Activated gamma-delta T cell (primary cell): ENCODE data around the gene SMOC1.

Experiments used
- DNase-seq: peaks from one replicate; lab custom pipeline; 2025; lab: John Stamatoyannopoulos, UW

Gene SMOC1

GRCh38 chr14:69982886-69983285, 103.7 kb downstream of the SMOC1 start:
- no peak for DNase-seq

- no peak for DNase-seq
Measured at GRCh38 chr14:69983317-69983716, 104.1 kb downstream of the SMOC1 start.

DNA sequence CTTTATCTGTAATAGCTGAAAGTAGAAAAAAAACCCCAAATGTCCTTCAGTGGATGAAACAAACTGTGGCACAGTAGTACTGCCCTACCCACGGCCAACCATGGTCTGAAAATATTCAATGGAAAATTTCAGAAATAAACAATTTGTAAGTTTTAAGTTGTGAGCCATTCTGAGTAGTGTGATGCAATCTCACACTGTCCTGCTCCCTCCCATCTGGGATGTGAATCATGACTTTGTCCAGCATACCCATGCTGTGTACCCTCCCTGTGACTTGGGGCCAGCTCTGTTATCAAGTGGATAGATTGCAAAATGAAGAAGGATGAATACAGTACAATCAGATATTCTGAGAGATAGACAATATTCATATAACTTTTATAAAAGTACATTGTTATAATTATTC, 106.2 kb downstream of the SMOC1 start:
- no peak for DNase-seq

DNA sequence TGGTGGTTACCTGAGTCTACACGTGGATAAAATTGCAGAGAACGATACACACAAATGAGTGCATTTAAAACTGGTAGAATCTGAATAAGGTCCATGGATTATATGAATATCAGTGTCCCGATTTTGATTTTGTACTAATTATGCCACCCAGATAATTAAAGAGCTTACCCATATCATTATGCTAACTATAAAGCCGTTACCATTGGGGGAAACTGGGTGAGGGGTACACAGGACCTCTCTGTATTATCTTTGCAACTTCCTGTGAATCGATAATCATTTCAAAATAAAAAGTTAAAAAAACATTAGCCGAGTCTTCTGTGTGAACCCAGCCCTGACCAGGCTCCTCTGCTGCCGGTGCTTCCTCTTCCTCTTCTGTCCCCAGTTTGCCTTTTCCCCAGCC, 107.1 kb downstream of the SMOC1 start:
- no peak for DNase-seq

- no peak for DNase-seq
Measured at GRCh38 chr14:69987406-69988121, 108.3 kb downstream of the SMOC1 start.

- no peak for DNase-seq
Measured at GRCh38 chr14:69988979-69989378, 109.8 kb downstream of the SMOC1 start.

DNA sequence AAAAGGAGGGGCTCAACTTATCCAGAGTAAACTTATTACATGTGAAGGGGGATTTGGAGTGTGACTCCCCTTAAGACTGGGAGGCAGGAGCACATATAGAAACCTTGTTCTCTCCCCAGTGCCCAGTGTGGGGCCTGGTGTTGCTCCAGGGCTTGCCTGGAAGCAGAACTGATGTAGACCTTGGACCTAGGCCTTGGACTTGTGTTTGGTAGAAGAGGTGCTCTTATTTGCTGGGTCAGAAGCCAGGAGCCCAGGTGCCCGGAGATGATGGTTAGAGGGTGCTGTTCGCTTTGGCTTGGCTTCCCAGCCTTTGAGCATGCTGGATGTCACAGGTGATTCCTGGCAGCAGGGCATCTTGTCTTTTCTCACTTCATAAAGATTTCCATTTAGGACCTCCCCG, 110.4 kb downstream of the SMOC1 start:
- no peak for DNase-seq

DNA sequence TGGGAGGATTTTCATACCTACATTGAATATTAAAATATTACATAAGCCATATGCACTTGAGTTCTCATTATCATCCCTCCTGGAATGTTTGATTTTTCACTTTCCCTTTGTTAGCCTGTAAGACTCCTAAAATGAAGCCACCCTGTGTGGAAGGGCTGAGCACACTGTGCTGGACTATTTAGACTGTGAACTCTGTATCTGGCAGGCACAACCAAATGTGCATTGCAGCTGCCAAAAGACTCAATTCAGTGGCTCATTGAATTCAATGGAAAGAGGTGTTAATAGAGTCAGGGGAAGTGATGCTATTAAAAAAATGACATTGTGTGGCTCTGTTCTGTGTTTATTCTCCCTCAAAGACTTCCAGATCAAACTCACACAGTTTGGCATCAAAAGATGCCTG, 111.1 kb downstream of the SMOC1 start:
- DNase-seq, result no peak

DNA sequence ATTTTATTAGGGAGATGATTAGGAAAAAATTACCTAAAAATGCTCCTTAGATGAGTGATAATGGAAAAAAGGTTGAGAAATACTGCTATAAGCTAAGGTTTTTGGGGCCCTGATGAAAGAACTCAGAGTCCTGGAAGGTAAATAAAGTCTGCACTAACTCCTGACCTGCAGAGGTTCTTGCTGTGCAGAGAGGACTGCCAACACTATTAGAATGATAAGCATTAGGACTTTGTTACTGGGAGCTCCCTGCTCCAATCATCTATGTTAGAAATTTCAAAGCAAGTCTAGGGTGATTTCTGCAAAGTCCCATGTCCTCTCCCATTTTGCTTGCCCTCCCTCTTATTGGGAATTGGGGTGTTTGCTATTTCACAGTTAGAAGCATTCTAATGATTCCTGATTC, 112.2 kb downstream of the SMOC1 start:
- DNase-seq, result no peak

GRCh38 chr14:69992564-69992963, 113.3 kb downstream of the SMOC1 start:
- no peak for DNase-seq

DNA sequence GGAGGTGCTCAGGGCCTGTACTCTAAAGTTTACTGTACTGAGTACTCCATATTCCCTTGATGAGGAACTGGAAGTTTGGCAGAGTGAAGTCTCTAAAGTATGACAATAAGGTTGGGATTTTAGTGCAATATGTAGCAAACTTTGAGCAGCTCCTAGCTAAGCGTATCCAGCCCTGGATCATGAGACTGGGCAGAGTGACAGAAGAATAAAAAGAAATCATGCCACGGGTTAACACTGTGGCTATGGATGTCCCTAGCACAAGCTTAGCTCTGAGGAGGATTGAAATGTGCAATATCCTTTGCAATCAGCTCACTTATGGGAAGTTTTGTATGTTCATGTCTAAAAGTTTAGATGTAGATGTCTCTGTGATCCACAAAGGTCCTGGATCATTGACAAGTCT, 114.1 kb downstream of the SMOC1 start:
- no peak for DNase-seq

- no peak for DNase-seq
Measured at GRCh38 chr14:69994002-69994401, 114.8 kb downstream of the SMOC1 start.

DNA sequence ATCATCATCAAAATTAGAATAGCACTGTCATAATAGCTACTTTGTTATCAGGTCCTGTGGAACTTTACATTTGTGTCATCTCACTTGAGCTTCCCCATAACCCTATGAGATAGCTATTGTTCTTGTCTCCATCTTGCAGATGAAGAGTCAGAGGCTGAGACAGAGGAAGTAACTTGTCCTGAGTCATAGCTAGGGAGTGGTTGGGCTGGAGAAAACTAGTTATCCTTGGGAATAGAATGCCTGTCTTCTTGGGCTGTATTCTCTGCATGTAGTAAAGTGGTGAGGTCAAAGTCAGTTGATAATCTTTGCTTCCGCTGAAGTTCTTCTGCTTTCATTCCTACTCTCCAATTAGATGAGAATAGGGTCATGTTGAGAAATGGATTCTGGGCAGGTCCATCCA, 117.0 kb downstream of the SMOC1 start:
- DNase-seq, result no peak

- no peak for DNase-seq
Measured at GRCh38 chr14:69997849-69998248, 118.6 kb downstream of the SMOC1 start.

DNA sequence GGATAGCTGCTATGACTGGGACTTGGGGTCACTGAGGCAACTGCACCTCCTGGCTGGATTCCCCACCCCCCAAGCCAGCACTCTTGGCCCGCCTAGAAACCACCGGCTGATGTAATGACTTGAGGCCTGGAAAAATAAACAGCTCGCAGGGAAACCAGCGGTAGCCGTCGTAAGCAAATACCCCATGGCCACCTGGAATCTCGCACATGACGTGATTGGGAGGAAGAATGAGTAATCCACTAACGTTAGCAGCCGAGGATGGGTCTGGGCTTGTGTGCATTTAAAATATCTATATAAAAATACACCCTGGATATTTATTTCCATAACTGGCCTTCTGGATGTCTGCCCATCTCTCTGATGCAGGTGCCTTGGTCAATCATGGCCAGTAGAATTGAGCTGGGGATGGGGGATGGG, 120.1 kb downstream of the SMOC1 start:
- no peak for DNase-seq

- no peak for DNase-seq
Measured at GRCh38 chr14:70000601-70001000, 121.4 kb downstream of the SMOC1 start.

GRCh38 chr14:70002589-70003346, 123.6 kb downstream of the SMOC1 start:
- no peak for DNase-seq

DNA sequence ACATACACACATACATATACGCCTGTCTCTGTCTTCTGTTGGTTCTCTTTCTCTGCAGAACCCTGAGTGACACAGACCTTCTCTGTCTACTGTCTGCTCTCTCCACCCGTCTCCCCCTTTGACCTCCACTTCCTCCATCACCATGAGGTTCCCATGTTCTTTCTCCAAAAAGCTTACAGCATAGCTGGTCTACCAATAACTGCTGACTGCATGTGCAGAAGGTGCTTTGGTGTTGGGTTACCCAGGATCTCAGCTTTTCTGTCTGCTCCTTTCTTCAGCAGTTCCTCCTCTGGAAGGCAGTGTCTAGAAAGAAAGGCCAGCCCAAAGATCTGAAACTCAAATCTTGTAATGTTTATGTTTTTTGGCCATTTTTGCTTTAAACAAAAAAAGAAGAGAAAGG, 125.6 kb downstream of the SMOC1 start:
- DNase-seq, result no peak

- no peak for DNase-seq
Measured at GRCh38 chr14:70005281-70005805, 126.1 kb downstream of the SMOC1 start.

- DNase-seq, result no peak
Measured at GRCh38 chr14:70006699-70007098, 127.5 kb downstream of the SMOC1 start.

GRCh38 chr14:70008284-70009262, 129.4 kb downstream of the SMOC1 start:
- no peak for DNase-seq

- no peak for DNase-seq
Measured at GRCh38 chr14:70009961-70010360, 130.7 kb downstream of the SMOC1 start.
